ENCODE measurements around the gene SARM1. TPM values are rescaled to one million over a fixed set of nuclear protein-coding genes. Genes with fewer than 3 reads are reported as not detected.

SARM1 gene
- total RNA-seq, 1 donor = 16.4 TPM

DNA sequence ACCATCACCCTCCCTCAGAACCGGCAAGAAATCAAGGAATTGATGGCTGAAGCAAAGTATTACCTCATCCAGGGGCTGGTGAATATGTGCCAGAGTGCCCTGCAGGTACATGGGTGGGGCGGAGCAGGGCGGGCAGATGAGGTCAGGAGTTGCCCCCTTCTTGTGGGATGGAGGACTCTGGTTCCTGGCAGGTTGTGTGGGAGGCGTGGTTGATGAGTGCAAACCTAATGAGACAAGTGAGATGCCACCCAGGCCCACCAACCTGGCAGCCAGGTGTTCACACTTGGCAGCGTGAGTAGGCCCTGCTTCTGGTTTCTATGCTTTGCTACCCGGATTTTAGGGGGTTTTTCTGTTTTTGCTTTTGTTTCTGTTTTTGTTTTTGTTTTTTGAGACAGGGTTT is 31.1 kb upstream of the SARM1 start:
- H3K4me3 ChIP-seq (ENCODE audit: low read depth, low read length) = no peak overlapping the region
- no peak for DNase-seq (ENCODE audit: low read depth)
- TF ChIP-seq, protein P1, sequence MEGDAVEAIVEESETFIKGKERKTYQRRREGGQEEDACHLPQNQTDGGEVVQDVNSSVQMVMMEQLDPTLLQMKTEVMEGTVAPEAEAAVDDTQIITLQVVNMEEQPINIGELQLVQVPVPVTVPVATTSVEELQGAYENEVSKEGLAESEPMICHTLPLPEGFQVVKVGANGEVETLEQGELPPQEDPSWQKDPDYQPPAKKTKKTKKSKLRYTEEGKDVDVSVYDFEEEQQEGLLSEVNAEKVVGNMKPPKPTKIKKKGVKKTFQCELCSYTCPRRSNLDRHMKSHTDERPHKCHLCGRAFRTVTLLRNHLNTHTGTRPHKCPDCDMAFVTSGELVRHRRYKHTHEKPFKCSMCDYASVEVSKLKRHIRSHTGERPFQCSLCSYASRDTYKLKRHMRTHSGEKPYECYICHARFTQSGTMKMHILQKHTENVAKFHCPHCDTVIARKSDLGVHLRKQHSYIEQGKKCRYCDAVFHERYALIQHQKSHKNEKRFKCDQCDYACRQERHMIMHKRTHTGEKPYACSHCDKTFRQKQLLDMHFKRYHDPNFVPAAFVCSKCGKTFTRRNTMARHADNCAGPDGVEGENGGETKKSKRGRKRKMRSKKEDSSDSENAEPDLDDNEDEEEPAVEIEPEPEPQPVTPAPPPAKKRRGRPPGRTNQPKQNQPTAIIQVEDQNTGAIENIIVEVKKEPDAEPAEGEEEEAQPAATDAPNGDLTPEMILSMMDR (IDR thresholded peaks at IDR 0.05; ENCODE audit: insufficient read depth, low read depth, low read length) = no peak

DNA sequence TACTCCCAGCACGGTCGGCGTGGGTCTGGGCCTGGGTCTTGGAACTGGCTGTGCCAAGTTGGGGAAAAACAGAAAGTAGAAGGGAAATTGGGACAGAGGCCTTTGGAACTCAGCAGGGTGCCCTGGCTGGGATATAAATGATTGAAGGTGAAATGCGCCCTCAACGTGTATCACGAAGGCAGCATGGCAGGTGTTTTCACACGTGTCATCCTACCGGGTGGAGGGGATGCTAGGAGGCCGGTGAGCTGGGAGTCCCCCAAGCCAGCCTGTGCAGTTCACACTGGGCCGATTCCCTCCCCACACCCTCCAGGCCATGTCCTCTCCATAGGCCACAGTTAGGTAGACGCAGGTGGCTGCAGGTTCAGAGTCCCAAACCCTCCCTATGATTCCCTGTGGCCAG is 30.0 kb upstream of the SARM1 start:
- no peak overlapping the region for H3K4me3 ChIP-seq (ENCODE audit: low read depth, low read length)
- TF ChIP-seq, protein P1 (IDR thresholded peaks at IDR 0.05; ENCODE audit: insufficient read depth, low read depth, low read length) = no peak
- no peak for DNase-seq (ENCODE audit: low read depth)

DNA sequence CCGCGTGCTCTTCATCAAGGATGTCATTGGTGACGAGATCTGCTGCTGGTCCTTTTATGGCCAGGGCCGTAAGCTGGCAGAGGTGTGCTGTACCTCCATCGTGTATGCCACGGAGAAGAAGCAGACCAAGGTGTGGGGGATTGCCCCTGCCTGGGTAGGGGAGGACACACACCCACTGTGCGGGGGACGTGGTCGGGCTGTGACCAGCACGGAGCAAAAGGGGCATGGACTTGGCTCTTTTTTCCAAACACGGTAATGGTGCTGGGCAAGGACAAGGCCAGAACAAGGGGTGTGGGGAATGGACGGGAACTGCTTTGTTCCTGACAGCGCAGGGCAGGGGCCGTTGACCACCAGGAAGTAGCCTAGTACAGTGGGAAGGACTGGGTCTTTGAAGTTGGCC is 29.2 kb upstream of the SARM1 start:
- no peak overlapping the region for H3K4me3 ChIP-seq (ENCODE audit: low read depth, low read length)
- TF ChIP-seq, protein P1 (IDR thresholded peaks at IDR 0.05; ENCODE audit: insufficient read depth, low read depth, low read length) = no peak
- no peak for DNase-seq (ENCODE audit: low read depth)

DNA sequence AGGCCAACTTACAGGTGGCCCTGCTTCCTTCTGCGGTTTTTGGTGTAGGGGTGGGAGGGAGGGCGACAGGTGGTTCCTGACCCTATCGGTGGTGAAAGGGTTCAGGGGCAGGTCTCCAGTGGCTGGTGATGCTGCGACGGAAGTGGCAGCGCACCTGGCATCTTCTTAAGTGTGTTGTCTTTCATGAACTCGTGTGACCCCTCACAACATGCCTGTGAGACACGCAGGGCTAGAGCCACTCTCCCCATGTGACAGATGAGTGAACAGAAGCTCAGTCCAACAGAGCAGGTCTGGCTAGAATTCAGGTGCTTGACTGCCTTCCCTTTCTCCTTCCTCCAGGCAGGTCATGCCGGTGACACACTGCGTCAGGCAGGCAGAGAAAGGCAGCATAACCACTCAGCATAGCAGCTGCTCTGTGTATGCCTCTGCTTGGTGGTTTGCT is 28.0 kb upstream of the SARM1 start:
- TF ChIP-seq, protein P1 (IDR thresholded peaks at IDR 0.05; ENCODE audit: insufficient read depth, low read depth, low read length) = no peak
- no peak for DNase-seq (ENCODE audit: low read depth)
- no peak overlapping the region for H3K4me3 ChIP-seq (ENCODE audit: low read depth, low read length)

DNA sequence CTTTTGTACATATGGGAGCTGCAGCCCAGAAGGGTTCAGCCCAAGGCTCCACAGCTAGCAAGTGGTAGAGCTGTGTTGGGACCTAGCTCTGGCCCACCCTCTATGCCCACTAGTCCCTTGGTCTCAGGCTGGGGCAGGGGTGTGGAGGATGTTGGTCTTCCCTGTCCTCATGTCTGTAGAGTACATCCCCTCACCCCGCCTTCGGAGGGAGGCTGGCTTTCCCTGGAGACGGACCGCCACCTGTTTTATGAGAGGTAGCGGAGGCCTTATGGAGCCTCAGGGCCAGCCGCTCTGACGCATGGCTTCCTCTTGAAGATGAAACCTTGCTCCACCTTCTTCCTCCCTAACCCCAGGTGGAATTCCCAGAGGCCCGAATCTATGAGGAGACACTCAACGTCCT is 27.5 kb upstream of the SARM1 start:
- TF ChIP-seq, protein P1 (IDR thresholded peaks at IDR 0.05; ENCODE audit: insufficient read depth, low read depth, low read length) = no peak
- H3K4me3 ChIP-seq (ENCODE audit: low read depth, low read length) = no peak overlapping the region
- DNase-seq (ENCODE audit: low read depth) = no peak

DNA sequence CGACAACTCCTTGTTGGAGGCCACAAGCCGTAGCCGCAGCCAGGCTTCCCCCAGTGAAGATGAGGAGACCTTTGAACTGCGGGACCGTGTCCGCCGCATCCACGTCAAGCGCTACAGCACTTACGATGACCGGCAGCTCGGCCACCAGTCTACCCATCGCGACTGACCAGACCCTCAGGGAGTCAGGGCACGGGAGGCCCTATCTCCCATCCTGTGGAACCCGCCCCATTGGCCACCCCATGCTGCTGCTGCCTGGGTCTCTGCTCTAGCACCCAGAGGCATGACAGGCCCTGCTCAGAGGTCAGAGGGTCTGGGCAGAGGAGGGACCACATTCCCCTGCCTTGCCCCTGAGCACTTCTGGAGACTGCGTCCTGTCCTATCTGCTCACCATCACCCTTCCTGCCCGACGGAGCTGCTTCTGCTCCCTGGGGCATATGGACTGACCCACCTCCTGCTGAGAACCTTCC is 27.0 kb upstream of the SARM1 start:
- no peak overlapping the region for H3K4me3 ChIP-seq (ENCODE audit: low read depth, low read length)
- TF ChIP-seq, protein P1 (IDR thresholded peaks at IDR 0.05; ENCODE audit: insufficient read depth, low read depth, low read length) = no peak
- DNase-seq (ENCODE audit: low read depth) = no peak

Data from fibroblast of villous mesenchyme (primary cell).